ENCODE results near the gene SLC66A1. TPM values are rescaled to one million over a fixed set of nuclear protein-coding genes. Genes with fewer than 3 reads are reported as not detected.
"Not testable (repeated sequence)": the region's sequence is repeated elsewhere in the genome, so short reads cannot be mapped to it uniquely, and the experiment has no call there.

SLC66A1 gene
- polyA plus RNA-seq, 3 donors = 9.4 to 11.8 (median 11.5) TPM

DNA sequence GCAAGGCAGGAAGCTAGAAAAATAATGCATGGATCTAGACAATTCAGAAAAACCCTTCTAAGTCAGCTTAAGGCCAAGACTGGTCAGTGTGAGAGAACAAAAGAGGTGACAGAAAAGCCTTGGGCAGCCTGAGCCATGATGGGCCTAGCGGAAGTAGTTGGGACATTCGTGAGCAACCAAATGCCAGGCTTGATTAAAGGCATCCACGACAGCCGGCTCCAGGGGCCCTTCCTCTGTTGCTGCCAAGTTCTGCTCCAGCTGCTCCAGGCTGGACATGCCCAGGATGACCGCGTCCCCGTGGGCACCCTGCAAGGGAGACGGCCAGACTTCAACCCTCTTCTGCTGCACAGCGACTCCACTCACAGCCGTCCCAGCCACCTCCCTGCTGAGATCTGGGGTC lies 8.0 kb upstream of the SLC66A1 start:
- DNase-seq (ENCODE audit: low read depth in 3 of 3, low spot score in 2 of 3) = not testable (repeated sequence)

DNA sequence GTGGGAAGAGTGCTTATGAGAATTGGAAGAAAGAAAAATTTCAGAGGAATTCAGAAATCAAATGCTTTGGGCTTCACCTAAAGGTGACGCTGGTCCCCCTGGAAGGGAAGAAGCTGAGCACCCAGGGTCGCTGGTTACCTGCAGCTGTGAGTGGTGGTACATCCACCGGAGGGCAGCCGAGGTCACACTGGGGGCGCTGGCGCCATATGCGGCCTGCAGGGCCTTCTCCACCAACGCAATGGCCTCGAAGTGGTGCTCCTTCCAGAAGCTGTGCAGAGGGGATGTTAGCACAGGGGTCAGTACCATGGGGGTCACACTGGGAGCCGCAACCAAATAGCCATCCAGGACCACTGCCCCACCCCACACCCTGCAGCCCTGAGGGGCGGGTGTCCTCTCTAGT lies 6.2 kb upstream of the SLC66A1 start:
- no peak for DNase-seq (ENCODE audit: low read depth in 3 of 3, low spot score in 2 of 3)

DNA sequence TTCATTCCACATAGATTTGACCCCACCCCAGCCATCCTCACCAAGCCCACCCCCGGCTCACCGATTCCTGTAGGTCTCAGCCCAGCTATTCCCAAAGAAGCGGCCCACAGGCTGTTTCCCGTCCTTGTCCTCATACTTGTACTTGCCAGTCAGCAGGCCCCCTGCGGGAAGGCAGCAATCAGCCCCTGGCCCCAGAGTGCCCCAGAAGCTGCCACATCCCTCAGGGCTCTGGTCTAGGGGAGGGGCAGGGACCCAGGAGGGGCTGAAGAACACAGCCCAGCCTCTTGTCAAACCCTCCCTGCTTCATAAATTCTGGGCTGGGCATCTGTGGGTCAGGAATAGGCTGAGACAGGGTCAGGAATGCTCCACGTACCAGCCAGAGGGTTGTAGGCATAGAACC lies 5.2 kb upstream of the SLC66A1 start:
- DNase-seq (ENCODE audit: low read depth in 3 of 3, low spot score in 2 of 3) = no peak

DNA sequence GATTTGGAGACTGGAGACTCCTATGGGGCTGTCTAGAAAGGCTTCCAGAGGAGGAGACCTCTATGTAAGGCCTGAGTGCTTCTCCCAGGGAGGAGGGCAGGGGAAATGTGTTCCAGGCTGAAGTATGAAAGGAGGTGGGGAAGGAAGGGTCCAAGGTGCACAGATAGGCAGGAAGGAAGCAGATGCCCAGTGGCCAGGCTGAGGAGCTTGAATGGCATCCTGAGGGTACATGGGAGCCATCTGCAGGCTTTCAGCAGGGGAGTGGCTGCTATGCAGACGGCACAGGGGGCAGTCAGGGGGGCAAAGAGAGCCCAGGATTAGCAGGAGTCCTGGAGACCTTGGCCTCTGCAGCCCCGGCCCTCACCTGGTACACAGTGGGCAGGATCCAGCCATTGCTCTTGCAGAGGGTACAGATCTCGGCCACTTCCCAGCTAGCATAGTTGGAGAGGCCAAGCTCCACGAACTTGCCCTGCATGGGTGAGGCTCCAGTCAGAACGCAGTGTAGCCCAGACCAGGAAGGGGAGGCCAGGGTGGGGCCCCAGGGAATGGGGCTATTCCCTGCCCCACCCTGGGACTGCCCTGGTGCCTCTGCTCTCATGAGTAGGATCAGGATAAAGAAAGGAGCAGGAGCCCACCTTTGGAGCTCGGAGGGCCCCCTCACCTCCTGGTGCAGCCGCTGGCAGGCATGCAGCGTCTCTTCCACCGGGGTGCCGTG lies 4.2 kb upstream of the SLC66A1 start:
- DNase-seq (ENCODE audit: low read depth in 3 of 3, low spot score in 2 of 3) = no peak

- DNase-seq (ENCODE audit: low read depth in 3 of 3, low spot score in 2 of 3) = no peak
Measured at GRCh38 chr1:19308509-19308907, 3.6 kb upstream of the SLC66A1 start.

DNA sequence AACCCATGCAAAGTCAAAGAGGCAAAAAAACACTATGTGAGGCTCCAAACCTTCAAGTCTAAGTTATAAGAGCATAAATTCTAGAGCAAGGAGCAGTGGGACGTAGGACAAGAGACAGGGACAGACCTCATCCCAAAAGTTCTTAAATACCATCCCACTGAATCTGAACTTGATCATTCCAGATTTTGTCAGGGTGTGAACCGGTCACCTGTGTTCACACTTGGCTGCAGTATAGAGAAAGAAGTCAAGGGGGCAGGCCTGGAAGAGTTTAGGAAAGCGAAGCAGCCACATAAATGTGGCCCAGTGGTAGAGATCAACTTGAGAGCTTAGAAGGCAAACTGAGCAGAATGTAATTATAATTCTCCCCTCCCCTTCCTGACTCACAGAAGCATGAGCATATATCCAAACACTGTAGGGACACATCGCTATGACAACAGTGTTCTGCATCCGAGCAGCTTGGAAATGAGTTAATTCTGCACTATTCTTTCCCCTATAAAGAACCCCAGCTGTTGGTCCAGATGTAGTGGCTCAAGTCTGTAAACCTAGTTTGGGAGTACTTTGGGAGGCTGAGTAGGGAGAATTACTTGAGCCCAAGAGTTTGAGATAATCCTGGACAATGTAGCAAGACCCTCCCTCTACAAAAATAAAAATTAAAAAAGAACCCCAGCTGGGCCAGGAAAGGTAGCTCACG lies 2.9 kb upstream of the SLC66A1 start:
- DNase-seq (ENCODE audit: low read depth in 3 of 3, low spot score in 2 of 3) = no peak

DNA sequence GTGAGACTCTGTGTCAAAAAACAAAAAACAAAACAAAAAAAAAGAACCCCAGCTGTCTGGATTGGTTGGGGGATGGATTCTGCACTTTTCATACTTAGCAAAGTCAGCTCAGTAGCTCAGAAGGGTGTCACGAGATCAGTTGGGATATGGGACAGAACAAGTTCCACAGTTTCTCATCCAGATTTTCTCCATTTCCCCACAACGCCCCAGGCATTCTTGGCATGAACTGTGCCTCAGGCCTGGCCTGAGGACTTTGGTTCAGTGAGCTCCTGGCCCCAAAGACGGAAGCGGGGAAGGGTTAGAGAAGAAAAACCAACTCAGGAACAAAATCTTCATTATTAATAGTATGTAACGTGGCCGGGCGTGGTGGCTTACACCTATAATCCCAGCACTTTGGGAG lies 2.1 kb upstream of the SLC66A1 start:
- no peak for DNase-seq (ENCODE audit: low read depth in 3 of 3, low spot score in 2 of 3)

- peak in 1 of 3 donors; percentile 15 for DNase-seq (ENCODE audit: low read depth in 3 of 3, low spot score in 2 of 3)
Measured at GRCh38 chr1:19310720-19311502, 1.2 kb upstream of the SLC66A1 start.

DNA sequence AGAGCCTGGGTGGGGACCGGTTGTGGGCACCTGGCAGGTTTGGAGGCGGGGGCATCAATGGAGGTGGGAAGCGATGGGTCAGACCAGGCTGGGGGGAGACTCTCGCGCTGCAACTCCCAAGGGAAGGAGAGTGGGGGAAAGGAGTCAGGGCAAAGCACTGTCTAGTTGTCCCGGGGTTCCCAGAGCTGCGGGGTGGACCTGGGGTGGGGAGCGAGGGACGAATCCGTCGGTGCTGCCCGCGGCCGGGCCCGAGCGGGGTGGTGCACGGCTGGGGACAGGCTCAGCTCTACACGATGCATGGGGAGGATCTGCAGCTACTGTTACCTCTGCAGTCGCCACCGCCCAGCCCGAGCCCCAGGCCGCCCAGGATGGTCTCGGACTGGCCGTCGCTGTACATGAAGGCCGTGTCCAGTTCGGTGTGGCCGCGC lies 609 bp upstream of the SLC66A1 start:
- DNase-seq (ENCODE audit: low read depth in 3 of 3, low spot score in 2 of 3) = peak in 1 of 3 donors; percentile 3

- DNase-seq (ENCODE audit: low read depth in 3 of 3, low spot score in 2 of 3) = peak in 1 of 3 donors; percentile 6
Measured at GRCh38 chr1:19312782-19313635, 883 bp downstream of the SLC66A1 start.

DNA sequence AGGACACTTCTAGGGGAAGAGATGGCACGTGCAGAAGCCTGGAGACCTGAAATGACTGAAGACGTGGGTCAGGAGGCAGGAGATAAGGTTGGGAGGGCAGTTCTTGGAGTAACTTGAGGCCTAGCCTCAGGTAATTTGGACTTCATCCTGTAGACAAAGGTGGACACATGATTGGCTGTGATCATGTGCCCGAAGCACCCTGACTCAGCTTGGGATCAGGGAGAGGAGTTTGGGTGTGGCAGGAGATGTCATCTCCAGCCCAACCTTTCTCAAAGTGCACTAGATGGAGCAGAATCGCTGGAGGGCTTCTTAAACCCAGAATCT lies 1.5 kb downstream of the SLC66A1 start:
- DNase-seq (ENCODE audit: low read depth in 3 of 3, low spot score in 2 of 3) = no peak

DNA sequence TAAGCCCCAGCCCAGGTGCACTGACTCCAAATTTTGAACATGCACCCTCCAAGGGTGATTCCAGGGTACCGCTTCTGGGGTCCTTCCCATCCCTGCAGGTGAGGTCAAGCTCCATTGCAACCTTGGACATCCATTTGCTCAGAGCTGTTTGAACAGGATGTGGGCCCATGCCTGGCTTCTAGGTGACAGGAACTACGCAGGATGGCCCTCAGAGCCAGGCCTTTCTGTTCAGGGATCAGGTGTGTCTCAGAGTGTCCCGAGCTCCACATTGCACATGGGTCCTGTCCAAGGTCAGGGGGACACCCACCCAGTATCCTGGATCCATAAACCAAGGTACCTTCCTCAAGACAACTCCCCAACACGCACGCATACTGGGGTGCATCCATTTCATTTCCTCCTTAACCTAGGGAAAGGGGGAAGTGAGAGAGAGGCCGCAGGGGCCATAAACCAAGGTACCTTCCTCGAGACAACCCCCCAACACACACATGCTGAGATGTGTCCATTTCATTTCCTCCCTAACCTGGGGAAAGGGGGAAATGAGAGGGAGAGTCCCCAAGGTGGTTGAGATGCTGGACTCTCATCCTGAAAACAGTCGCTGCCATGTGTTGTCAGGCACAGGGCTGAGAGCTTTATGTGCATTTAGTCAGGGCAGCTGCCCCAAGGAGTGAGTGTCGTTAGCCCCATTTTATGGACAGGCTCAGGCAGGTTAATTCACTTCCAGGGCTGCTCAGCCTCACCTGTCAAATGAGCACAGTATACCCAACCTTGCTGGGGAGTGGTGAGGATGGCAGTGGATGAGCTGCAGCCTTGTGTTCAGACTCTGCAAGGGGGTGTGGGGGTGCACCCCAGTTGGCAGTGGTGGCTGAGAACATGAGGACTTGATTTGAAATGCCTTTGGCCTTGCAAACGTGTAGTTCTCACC lies 2.1 kb downstream of the SLC66A1 start:
- no peak for DNase-seq (ENCODE audit: low read depth in 3 of 3, low spot score in 2 of 3)

DNA sequence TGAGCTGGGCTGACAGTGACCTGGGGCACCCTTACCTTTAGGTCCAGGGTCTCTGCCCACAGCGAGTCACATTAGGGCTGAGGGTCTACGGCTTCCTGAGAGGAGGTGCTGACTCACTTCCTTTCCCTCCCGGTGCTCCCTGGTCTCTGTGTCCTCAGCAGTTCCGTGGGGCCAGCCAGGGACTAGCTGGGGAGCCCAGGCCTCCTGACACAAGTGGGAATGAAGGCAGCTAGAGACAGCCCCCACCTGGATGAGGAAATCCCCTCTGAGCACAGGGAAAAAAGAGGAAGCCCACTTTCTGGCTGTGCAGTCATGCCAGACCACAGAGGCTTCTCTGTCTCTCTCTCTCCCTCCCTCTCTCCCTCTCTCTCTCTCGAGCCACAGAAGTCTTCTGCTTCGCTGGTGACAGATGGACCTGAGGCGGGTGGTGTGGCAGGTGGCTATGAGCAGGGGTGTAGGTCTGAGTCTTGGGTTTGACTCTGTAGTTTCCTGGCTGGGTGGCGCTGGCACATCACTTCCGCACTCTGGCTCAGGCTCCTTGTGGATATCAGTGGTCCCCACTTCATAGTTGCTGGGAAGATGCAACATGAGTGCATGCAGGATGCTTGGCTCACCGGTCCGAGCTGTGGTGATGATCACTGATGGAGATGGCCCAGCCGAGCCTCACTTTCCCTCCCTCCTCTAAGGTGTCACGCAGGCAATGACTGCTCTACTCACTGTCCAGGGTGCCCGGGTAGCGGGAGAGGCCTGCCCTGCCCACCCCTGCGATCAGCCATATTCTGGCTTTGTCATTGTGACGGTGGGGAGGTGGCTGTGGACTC lies 3.5 kb downstream of the SLC66A1 start:
- no peak for DNase-seq (ENCODE audit: low read depth in 3 of 3, low spot score in 2 of 3)

GRCh38 chr1:19317126-19317910 lies 5.2 kb downstream of the SLC66A1 start:
- DNase-seq (ENCODE audit: low read depth in 3 of 3, low spot score in 2 of 3) = no peak

GRCh38 chr1:19319196-19319595 lies 7.1 kb downstream of the SLC66A1 start:
- no peak for DNase-seq (ENCODE audit: low read depth in 3 of 3, low spot score in 2 of 3)

DNA sequence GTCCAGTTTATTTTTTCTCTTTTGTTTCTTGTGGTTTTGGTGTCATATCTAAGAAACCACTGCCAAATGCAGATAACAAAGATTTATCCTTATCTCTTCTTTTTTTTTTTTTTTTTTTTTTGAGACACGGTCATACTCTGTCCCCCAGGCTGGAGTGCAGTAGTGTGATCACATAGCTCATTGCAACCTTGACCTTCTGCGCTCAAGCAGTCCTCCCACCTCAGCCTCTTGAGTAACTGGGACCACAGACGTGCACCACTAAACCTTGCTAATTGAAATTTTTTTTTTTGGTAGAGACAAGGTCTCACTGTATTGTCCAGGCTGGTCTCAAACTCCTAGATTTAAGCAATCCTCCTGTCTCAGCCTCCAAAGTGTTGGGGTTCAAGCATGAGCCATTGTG lies 8.9 kb downstream of the SLC66A1 start:
- no peak for DNase-seq (ENCODE audit: low read depth in 3 of 3, low spot score in 2 of 3)

- DNase-seq (ENCODE audit: low read depth in 3 of 3, low spot score in 2 of 3) = no peak
Measured at GRCh38 chr1:19322481-19322880, 10.4 kb downstream of the SLC66A1 start.
